BJ (cell line): ENCODE results near the gene KIF3C. TPM values are rescaled to one million over a fixed set of nuclear protein-coding genes. Genes with fewer than 3 reads are reported as not detected.
"Not testable (repeated sequence)": the region's sequence is repeated elsewhere in the genome, so short reads cannot be mapped to it uniquely, and the experiment has no call there.

Experiments used
- CTCF ChIA-PET: fragments of 350-600 bp; formaldehyde crosslinking; extraction: SDS; loops from one replicate; lab custom pipeline; 2021; ENCODE audit warnings: antibody characterized with exemption, inconsistent platforms; lab: Yijun Ruan, JAX
- POLR2A ChIA-PET: fragments of 300-600 bp; sonication (Branson Sonifier 250); formaldehyde crosslinking; extraction: SDS; loops from one replicate; lab custom pipeline; 2021; ENCODE audit warnings: antibody characterized with exemption; lab: Charles Lee
- DNase-seq: peaks from one replicate; pipeline ENCODE4 v3.0.0-alpha.2; 2011; ENCODE audit warnings: low read depth
- H3K27me3 ChIP-seq: 2 replicates; pipeline ENCODE4 v1.6.0; 2011; ENCODE audit warnings: low read length; ENCODE audit not compliant: control insufficient read depth, insufficient read depth
- H3K36me3 ChIP-seq: 2 replicates; pipeline ENCODE4 v1.5.1; 2011; ENCODE audit warnings: low read length; ENCODE audit not compliant: control insufficient read depth, insufficient read depth
- H3K4me3 ChIP-seq: 2 replicates; pipeline ENCODE4 v1.5.1; 2011; ENCODE audit warnings: low read depth, mild to moderate bottlenecking, control low read depth, low read length
- polyA minus RNA-seq: library from RNA; depleted of rRNA, polyadenylated mRNA; stranded (reverse); fragments of >200 nt; gene quantifications from 2 replicates; pipeline ENCODE4 v1.2.3, GENCODE V29; 2011; rRNA and poly(A)+ RNA removed
- polyA plus RNA-seq: library from polyadenylated mRNA; depleted of rRNA; stranded (reverse); fragments of >200 nt; gene quantifications from 2 replicates; pipeline ENCODE4 v1.2.3, GENCODE V29; 2011; rRNA removed
- TF ChIP-seq, protein P1 (sequence below): IDR thresholded peaks from 2 replicates; pipeline ENCODE4 v1.5.1; 2011; ENCODE audit warnings: low read depth, mild to moderate bottlenecking, control low read depth, inconsistent platforms, low read length, moderate library complexity; ENCODE audit not compliant: insufficient read depth

The KIF3C gene
- polyA plus RNA-seq = 6.6 and 7.0 TPM in 2 replicates
- polyA minus RNA-seq = 8.4 and 9.1 TPM in 2 replicates

DNA sequence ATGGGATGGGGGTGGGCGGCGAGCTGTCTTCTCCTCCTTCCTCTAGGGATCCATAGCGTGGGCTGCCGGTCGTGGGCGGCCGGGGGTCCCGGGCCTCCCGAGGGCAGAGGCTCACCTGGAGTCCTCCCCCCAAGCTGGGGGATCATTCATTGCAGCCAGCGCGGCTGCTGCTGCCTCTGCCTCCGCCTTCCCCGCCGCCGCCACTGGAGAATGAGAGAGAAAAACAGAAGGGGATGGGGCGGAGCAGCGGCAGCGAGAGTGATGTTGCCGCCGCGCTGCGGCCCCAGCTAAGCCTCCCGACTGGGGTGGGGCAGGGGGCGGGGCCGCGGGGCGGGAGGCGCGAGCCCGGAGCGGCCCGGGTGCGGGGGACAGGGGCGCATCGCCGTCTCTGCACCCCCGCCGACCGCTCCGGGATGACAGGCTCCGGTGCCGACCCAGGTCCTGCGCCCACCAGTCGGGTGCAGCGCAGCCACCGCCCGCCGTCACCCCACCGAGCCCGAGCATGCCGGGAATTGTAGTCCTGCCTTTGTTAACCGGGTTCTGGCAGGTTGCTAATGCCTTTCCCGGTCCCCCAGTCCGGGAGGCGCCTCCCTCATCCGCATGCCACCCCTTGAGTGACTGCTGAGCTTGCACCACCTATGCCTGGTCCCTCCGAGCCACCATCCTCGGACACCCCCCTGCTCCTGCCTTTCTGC, at the start of gene KIF3C:
TSS of gene KIF3C (minus strand) at position 225 of the 695 bp plus-strand sequence. CDS start 580 bp downstream, outside the sequence.
- no peak for DNase-seq
- Histone ChIP-seq H3K27me3 (no peaks in the 10 kb centered on the region), H3K4me3 (peak within 1 kb of the TSS; percentile 85), H3K36me3 (no peaks in the 10 kb centered on the region)
- CTCF ChIA-PET = interaction anchor here (1.0 to 1.3 kb wide), 4 partner anchors 9 to 31 kb away, joined by 3 to 5 read pairs (median 3); no protein-coding TSS in a partner anchor
- TF ChIP-seq, protein P1, sequence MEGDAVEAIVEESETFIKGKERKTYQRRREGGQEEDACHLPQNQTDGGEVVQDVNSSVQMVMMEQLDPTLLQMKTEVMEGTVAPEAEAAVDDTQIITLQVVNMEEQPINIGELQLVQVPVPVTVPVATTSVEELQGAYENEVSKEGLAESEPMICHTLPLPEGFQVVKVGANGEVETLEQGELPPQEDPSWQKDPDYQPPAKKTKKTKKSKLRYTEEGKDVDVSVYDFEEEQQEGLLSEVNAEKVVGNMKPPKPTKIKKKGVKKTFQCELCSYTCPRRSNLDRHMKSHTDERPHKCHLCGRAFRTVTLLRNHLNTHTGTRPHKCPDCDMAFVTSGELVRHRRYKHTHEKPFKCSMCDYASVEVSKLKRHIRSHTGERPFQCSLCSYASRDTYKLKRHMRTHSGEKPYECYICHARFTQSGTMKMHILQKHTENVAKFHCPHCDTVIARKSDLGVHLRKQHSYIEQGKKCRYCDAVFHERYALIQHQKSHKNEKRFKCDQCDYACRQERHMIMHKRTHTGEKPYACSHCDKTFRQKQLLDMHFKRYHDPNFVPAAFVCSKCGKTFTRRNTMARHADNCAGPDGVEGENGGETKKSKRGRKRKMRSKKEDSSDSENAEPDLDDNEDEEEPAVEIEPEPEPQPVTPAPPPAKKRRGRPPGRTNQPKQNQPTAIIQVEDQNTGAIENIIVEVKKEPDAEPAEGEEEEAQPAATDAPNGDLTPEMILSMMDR = no peak
- POLR2A ChIA-PET = interaction anchor here (0.6 kb wide), 1 partner anchor 133 kb away, joined by 6 read pairs; no protein-coding TSS in a partner anchor

DNA sequence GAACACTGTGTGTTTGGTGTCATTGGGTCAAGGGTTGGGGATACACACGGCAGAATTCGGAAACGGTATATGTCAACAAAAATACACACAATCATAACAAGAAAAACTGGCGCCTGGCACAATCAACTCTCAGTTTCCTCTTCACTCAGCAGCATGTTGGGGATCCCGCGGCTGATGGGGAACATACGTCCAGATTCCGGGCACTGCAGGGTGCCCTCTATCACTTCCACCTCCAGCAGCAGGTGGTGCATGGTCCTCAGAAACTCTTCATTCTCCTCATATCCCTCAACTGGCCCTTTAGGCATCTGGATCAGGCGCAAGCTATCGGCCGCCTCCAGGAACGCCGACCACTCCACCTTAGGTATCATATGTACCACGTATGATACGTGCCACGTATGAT, 45.8 kb upstream of the KIF3C start:
- DNase-seq, POLR2A ChIA-PET, H3K27me3 ChIP-seq, H3K4me3 ChIP-seq, H3K36me3 ChIP-seq: not testable (repeated sequence)
- CTCF ChIA-PET = interaction anchor here (1.0 to 1.2 kb wide), 2 partner anchors 16 to 28 kb away, joined by 3 to 6 read pairs; no protein-coding TSS in a partner anchor

DNA sequence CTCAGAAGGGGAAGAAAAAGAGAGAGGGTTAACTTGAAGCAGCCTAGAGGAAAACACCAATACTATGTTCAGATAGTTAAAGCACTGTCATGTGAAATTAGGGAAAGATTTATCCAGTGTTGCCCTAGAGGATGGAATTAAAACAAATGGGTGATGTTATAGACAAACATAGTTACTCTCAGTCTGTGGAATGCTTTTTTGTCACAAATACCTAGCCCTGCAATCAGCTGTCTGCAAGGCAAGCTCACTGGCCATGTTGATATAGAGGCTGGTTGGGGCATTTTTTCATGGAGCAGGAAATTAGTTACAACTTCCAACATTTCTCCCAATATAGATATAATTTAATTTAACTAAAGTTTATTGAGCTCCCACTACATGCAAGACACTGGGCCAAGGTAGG, 43.2 kb upstream of the KIF3C start:
- DNase-seq = no peak
- ChIA-PET CTCF (interaction anchor here (1.1 kb wide), 1 partner anchor 21 kb away, joined by 3 read pairs; no protein-coding TSS in a partner anchor), POLR2A (no interaction called here)
- Histone ChIP-seq H3K36me3 (no peaks in the 10 kb centered on the region), H3K27me3 (no peaks in the 10 kb centered on the region), H3K4me3 (no peak overlapping the region)
- TF ChIP-seq, protein P1 = no peak

DNA sequence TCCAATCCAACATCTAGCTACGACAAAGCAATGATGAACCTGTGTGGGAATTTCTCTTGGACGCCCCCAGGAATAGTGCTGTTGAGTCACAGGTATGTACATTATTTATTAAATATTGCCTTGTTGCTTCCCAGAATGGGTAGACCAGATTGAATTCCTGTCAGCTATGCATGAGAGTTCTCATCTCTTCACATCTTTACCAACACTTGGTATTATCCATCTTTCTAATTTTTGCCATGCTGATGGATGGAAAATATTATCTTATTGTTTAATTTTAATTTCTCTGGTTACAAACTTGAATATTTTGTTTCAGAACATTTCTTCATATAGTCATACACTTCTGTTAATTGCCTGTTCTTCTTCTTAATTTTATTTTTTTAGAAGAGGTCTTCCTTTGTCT, 42.0 kb upstream of the KIF3C start:
- H3K27me3 ChIP-seq = no peaks in the 10 kb centered on the region
- POLR2A ChIA-PET = no interaction called here
- CTCF ChIA-PET = interaction anchor here (1.1 kb wide), 1 partner anchor 121 kb away, joined by 3 read pairs; no protein-coding TSS in a partner anchor
- no peaks in the 10 kb centered on the region for H3K36me3 ChIP-seq
- no peak for DNase-seq
- H3K4me3 ChIP-seq = no peak overlapping the region
- TF ChIP-seq, protein P1 = no peak

DNA sequence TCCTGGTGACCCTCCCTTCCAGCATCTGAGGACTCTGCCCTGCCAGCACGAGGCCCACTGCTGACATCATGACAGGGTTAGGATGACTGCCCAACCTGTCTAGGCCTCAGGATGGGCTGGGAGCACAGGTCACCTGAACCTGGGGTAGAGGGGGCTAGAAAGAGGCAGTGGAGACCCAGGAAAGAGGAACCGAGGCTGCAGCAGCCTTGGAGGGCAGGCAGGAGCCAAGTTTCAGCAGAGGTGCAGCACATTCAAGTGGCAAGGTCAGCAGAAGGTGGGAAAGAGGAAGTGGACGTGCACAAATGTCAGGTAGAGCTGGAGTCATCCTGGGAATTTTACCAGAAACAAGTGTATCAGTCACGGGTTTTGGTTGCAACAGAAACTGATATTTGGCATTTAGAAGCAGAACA, 37.9 kb upstream of the KIF3C start:
- H3K4me3 ChIP-seq = no peak overlapping the region
- H3K36me3 ChIP-seq = no peaks in the 10 kb centered on the region
- ChIA-PET CTCF (interaction anchor here (0.7 to 1.2 kb wide), 2 partner anchors 69 to 81 kb away, joined by 3 to 4 read pairs; no protein-coding TSS in a partner anchor), POLR2A (no interaction called here)
- no peak for DNase-seq
- TF ChIP-seq, protein P1 = no peak
- H3K27me3 ChIP-seq = no peaks in the 10 kb centered on the region
